ENCODE measurements around the gene BRSK2.

The BRSK2 gene

DNA sequence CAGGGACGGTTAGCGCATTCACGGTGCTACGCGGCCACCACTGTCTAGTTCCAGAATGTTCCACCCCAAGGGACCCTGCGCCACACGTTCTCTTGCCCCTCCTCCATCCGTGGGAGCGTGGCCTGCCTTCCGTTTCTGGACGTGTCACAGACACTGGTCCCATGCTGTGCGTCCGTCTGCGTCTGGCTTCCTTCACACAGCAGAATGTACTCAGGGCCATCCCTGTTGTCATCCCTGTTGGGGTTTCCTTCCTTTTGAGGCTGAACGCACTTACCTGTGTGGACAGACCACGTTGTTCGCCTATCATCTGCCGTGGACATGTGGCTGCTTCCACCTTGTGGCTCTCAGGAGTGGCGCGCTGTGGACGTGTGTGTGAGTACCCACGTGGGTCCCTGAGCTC is 24.9 kb downstream of the BRSK2 start:
- Histone ChIP-seq H3K9me3 (ENCODE audit: control insufficient read depth, insufficient read depth, low read depth, low read length) (no peaks in the 10 kb centered on the region), H3K36me3 (ENCODE audit: control insufficient read depth in 2 of 2, insufficient read depth in 1 of 2, low read length in 2 of 2) (peaks cover 0 to 7% of the 10 kb centered on the region in 2 experiments; a peak in 1 of 3 replicates), H3K27ac (ENCODE audit: extremely low read depth, low read depth, low read length) (no peak overlapping the region), H3K4me1 (ENCODE audit: control insufficient read depth, insufficient read depth, low read length) (no peaks in the 10 kb centered on the region), H3K4me3 (ENCODE audit: low read depth, low read length) (no peak overlapping the region)
- ChIA-PET CTCF (no interaction called here), POLR2A (no interaction called here)
- TF ChIP-seq TSHZ1 (tag by site-specific recombination; IDR thresholded peaks at IDR 0.05; ENCODE audit: borderline replicate concordance) (no peak), ZNF549 (tag by site-specific recombination; IDR thresholded peaks at IDR 0.05) (no peak), ZNF449 (tag by site-specific recombination; IDR thresholded peaks at IDR 0.05) (no peak), ZNF670 (tag by site-specific recombination; IDR thresholded peaks at IDR 0.05; ENCODE audit: low read depth) (no peak), ZBTB6 (tag by site-specific recombination; IDR thresholded peaks at IDR 0.05) (no peak), ZSCAN18 (tag by site-specific recombination; IDR thresholded peaks at IDR 0.05) (no peak), ZBTB8A (tag by site-specific recombination; IDR thresholded peaks at IDR 0.05) (no peak), ZNF146 (tag by site-specific recombination; IDR thresholded peaks at IDR 0.05) (no peak), KLF10 (tag by site-specific recombination; IDR thresholded peaks at IDR 0.05) (no peak), ZNF585B (tag by site-specific recombination; IDR thresholded peaks at IDR 0.05) (no peak), FEZF1 (tag by site-specific recombination; IDR thresholded peaks at IDR 0.05) (no peak), TCF7L2 (IDR thresholded peaks at IDR 0.05; ENCODE audit: borderline replicate concordance, low read depth, low read length) (no peak), ZNF677 (tag by site-specific recombination; IDR thresholded peaks at IDR 0.05) (no peak), MYNN (tag by site-specific recombination; IDR thresholded peaks at IDR 0.05; ENCODE audit: borderline replicate concordance) (no peak), ZNF341 (tag by site-specific recombination; IDR thresholded peaks at IDR 0.05; ENCODE audit: low read depth) (no peak), KLF9 (tag by site-specific recombination; IDR thresholded peaks at IDR 0.05; ENCODE audit: low read depth) (no peak)
- TF ChIP-seq, protein P1, sequence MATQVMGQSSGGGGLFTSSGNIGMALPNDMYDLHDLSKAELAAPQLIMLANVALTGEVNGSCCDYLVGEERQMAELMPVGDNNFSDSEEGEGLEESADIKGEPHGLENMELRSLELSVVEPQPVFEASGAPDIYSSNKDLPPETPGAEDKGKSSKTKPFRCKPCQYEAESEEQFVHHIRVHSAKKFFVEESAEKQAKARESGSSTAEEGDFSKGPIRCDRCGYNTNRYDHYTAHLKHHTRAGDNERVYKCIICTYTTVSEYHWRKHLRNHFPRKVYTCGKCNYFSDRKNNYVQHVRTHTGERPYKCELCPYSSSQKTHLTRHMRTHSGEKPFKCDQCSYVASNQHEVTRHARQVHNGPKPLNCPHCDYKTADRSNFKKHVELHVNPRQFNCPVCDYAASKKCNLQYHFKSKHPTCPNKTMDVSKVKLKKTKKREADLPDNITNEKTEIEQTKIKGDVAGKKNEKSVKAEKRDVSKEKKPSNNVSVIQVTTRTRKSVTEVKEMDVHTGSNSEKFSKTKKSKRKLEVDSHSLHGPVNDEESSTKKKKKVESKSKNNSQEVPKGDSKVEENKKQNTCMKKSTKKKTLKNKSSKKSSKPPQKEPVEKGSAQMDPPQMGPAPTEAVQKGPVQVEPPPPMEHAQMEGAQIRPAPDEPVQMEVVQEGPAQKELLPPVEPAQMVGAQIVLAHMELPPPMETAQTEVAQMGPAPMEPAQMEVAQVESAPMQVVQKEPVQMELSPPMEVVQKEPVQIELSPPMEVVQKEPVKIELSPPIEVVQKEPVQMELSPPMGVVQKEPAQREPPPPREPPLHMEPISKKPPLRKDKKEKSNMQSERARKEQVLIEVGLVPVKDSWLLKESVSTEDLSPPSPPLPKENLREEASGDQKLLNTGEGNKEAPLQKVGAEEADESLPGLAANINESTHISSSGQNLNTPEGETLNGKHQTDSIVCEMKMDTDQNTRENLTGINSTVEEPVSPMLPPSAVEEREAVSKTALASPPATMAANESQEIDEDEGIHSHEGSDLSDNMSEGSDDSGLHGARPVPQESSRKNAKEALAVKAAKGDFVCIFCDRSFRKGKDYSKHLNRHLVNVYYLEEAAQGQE (tag by site-specific recombination; IDR thresholded peaks at IDR 0.05) = no peak
- TF ChIP-seq, protein P2, sequence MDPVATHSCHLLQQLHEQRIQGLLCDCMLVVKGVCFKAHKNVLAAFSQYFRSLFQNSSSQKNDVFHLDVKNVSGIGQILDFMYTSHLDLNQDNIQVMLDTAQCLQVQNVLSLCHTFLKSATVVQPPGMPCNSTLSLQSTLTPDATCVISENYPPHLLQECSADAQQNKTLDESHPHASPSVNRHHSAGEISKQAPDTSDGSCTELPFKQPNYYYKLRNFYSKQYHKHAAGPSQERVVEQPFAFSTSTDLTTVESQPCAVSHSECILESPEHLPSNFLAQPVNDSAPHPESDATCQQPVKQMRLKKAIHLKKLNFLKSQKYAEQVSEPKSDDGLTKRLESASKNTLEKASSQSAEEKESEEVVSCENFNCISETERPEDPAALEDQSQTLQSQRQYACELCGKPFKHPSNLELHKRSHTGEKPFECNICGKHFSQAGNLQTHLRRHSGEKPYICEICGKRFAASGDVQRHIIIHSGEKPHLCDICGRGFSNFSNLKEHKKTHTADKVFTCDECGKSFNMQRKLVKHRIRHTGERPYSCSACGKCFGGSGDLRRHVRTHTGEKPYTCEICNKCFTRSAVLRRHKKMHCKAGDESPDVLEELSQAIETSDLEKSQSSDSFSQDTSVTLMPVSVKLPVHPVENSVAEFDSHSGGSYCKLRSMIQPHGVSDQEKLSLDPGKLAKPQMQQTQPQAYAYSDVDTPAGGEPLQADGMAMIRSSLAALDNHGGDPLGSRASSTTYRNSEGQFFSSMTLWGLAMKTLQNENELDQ (tag by site-specific recombination; IDR thresholded peaks at IDR 0.05; ENCODE audit: low read depth) = no peak

All from HEK293 (cell line).